GM12875 (cell line): ENCODE data around the gene STIM1.

Source experiments
- H3K4me3 ChIP-seq: one replicate; pipeline ENCODE4 v1.5.1; 2011; ENCODE audit warnings: low read depth, low read length, control low read depth
- TF ChIP-seq, protein P1 (sequence below): IDR thresholded peaks from 2 replicates; pipeline ENCODE4 v1.5.1; 2011; ENCODE audit warnings: low read depth, mild to moderate bottlenecking, control low read depth, inconsistent platforms, low read length, moderate library complexity, borderline replicate concordance; ENCODE audit not compliant: insufficient read depth

Gene STIM1

DNA sequence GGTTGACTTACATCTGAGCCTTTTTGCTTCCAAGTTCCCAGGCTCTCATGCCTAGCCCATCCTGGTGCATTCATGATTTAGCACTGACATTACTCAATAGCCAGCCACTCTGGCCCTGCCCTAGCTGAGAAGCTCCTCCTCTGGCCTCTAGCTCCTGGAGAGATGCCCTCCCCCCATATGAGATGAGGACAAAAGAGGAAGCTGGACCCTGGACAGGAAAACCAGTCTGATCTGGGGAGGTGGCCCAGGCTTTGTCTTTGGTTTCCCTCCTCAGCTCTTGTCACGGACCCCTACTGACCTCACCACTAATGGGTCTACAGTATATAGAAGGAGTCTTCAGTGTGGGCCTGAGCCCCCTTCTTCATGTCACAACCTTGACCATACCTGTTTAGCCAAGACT, 17.7 kb upstream of the STIM1 start:
- TF ChIP-seq, protein P1, sequence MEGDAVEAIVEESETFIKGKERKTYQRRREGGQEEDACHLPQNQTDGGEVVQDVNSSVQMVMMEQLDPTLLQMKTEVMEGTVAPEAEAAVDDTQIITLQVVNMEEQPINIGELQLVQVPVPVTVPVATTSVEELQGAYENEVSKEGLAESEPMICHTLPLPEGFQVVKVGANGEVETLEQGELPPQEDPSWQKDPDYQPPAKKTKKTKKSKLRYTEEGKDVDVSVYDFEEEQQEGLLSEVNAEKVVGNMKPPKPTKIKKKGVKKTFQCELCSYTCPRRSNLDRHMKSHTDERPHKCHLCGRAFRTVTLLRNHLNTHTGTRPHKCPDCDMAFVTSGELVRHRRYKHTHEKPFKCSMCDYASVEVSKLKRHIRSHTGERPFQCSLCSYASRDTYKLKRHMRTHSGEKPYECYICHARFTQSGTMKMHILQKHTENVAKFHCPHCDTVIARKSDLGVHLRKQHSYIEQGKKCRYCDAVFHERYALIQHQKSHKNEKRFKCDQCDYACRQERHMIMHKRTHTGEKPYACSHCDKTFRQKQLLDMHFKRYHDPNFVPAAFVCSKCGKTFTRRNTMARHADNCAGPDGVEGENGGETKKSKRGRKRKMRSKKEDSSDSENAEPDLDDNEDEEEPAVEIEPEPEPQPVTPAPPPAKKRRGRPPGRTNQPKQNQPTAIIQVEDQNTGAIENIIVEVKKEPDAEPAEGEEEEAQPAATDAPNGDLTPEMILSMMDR: no peak
- peak overlapping the region; percentile 61 for H3K4me3 ChIP-seq

DNA sequence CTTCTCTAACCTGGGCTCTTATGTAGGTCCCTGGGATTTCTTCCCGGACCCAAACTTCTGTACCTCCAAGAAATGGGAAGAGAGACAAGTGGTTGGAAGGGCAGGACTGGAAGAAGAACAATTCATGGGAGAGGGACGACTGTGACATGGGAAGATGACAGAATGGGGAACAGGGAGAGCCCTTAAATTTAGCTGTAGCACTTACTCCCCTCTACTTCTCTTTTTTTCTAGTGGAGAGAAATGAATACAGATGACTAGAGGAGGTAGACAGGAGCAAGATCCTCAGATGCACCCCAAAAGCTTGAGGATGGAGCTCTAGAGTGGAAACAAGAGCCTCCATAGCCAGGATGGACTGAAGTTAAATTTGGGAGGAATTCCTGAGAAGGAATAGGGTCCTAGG, 17.0 kb upstream of the STIM1 start:
- H3K4me3 ChIP-seq: peak overlapping the region; percentile 61
- TF ChIP-seq, protein P1: no peak

DNA sequence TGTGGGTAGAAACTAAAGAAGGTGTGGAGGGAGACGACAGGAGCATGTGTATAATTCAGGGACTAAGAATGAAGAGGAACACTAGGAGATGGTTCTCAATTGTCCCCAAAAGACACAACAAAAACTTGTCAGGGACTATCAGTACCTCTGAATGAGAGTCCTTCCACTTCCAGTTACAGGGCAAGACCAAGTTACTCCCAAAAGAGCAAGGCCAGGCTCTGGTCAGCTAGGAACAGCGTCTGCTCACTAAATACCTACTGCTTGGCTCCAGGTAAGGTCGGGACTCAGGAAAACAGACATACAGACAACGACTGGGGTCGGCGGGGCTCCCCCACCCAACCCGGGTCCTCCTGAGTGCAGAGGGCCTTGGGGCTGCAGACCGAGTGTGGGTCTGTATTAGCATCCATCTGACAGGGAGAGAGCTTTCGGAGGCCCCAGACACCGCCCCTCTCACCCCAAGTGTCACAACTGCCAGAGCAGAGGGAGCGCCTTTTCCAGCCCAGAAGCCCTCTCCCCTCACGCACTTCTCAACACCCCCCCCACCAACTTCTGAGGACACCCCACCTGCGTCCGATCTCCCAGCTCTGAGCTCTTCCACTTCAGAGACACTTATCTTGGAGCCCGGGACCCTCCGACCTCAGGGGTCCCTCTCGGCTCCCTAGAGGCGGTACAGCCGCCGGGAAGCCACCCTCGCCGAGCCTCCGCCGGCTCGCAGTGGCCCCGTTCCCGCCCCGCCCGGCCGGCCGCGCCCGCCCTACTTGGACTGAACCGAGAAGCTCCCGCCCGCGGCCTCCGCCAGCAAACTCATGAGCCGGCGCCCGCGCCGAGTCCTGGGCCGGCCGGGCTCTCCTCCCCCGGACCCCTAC, 15.2 kb upstream of the STIM1 start:
- H3K4me3 ChIP-seq: peak overlapping the region; percentile 61
- TF ChIP-seq, protein P1: no peak

- TF ChIP-seq, protein P1: no peak
- H3K4me3 ChIP-seq: peak within 1 kb of the TSS; percentile 61
Observed at GRCh38 chr11:3840870-3841425, 14.5 kb upstream of the STIM1 start, which contains the start of gene RHOG. Gene RHOG (minus strand): TSS chr11:3840959. CDS start chr11:3828138, 12,821 bp downstream.

DNA sequence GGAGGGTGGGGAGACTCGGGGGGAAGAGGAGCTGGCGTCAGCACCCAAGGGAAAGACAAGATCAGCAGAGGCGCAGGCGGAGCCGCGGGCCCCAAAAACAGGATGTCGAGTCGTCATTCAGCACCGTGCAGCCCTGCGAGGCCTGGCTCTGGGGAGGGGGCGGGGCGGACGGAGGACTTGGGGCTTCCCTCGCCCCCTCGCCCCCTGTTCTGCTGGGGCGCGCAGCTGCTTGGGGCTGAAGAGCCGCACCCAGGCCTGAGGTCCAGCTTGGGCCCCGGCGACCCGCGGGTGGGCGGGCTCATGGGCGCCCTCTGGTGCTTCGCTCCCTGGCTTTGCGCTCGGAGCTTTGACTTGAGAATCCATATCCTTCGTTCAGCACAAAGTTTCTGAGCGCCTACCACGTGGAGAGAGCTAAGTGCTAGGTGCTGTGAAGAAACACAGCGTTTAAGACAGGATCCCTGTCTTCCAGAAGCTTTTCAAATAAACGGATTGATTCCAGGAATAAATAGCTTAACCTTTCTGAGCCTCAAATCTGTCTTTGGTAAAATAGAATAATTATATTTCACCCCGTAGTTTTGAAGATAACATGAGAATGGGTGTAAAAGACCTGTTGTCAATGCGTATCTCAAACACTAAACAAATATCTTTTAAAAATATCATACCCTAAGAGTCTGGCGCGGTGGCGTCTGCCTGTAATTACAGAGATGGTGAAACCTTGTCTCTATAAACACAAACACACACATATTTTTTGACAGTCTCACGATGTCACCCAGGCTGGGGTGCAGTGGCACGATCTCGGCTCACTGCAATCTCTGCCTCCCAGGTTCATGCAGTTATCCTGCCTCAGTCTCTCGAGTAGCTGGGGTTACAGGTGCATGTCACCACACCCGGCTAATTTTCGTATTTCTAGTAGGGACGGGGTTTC, 13.8 kb upstream of the STIM1 start:
- TF ChIP-seq, protein P1: peak; percentile 86
- peak overlapping the region; percentile 61 for H3K4me3 ChIP-seq

GRCh38 chr11:3843326-3843725, 12.1 kb upstream of the STIM1 start:
- no peak overlapping the region for H3K4me3 ChIP-seq
- TF ChIP-seq, protein P1: no peak
